ENCODE measurements around the gene GRB7.

GRCh38 chr17:39765175-39765574 lies 27.4 kb downstream of the GRB7 start:
- no peak for TF ChIP-seq CTCF (conservative IDR thresholded peaks at IDR 0.05; ENCODE audit: low read depth in 2 of 2)
- no peak for TF ChIP-seq JUNB (IDR thresholded peaks at IDR 0.05; ENCODE audit: unreplicated experiment)
- no peak for TF ChIP-seq ZNF114 (CRISPR knock-in tag; IDR thresholded peaks at IDR 0.05)
- TF ChIP-seq EZH2 (IDR thresholded peaks at IDR 0.05; ENCODE audit: low read depth, unreplicated experiment): no peak
- TF ChIP-seq STAT1 (IDR thresholded peaks at IDR 0.05; ENCODE audit: unreplicated experiment): no peak
- no peak for TF ChIP-seq NANOG (IDR thresholded peaks at IDR 0.05; ENCODE audit: borderline replicate concordance)
- no peak for TF ChIP-seq REST (IDR thresholded peaks at IDR 0.05; ENCODE audit: unreplicated experiment)

Data from GM23338 (cell line).